Activated CD4-positive, alpha-beta T cell treated with anti-CD3 and anti-CD28 coated beads for 24 hours (primary cell): ENCODE measurements around the gene LGALS9.
"Not testable (repeated sequence)": the region's sequence is repeated elsewhere in the genome, so short reads cannot be mapped to it uniquely, and the experiment has no call there.

Experiments used
- DNase-seq, 2 donors: peaks; one replicate each; pipeline ENCODE4 v3.0.0-alpha.2; 2020; ENCODE audit warnings: low read depth in 2 of 2

Gene LGALS9

GRCh38 chr17:27629260-27629659 lies 1.7 kb upstream of the LGALS9 start:
- DNase-seq = not testable (repeated sequence)

DNA sequence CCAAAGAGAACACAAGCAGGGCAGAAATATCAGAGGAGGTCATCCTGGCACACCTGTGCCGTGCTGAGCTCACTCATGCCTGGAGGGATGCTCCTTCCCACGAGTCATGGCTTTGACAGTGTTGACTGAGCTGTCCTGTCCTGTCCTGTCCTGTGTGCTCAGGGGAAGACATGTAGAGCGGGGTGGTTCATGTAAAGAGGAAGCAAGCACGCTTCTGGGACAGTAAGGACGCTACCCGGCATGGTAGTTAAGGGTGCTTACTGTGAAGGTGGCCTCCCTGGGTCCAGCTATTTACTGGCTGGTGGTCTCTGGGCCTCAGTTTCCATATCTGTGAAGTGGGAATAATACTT lies 398 bp downstream of the LGALS9 start:
- no peak for DNase-seq

- DNase-seq = no peak
Observed at GRCh38 chr17:27631897-27632725, 1.1 kb downstream of the LGALS9 start.

DNA sequence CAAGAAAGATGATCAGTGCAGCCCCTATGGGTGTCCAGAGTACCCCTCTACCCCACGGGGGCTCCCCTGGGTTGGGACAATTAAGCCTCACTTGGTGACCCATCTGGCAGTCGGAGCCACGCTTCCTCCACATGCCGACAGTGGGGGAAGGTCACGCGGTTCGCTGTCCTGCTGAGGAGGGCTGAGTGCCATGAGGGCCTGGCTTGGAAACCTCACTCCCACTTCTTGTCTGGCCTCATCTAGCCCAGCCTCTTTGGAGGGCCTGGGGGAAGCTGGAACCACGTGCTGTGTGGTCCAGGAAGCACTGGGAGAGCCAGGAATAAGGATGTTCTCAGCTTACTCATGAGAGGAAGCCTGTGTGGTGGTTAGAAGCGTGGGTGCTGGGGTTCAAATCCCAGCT lies 1.8 kb downstream of the LGALS9 start:
- DNase-seq = not testable (repeated sequence)

DNA sequence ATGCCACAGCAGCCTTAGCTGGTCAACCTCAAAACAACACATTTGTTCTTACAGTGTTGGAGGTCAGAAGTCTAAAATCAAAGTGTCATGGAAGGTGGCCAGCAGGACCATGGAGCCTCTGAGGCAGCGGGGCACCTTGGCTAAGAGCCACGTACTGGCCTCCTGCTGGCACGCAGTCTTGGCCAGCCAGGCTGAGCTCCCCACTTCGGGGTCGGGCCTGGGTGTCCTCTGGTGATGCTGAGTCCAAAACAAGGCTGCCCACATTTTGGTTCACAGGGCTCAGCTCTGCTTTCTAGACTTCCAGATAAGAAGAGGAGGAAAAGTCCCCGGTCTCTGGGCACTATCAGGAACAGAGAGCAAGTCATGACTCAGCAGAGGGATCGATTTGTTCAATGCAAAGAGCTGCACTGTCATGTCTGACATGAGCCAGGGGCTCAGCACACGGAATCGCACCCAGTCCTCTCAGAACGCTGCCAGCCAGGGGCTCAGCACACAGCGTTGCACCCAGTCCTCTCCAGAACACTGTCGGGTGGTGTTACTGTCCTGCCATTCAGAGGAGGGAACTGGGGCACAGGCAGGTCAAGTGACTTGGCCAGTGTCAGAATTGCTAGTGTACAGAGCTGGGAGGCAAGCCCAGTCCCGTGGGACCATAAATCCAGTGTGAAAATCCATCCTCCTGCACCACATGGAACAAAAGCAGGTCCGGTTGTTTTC lies 2.5 kb downstream of the LGALS9 start:
- no peak for DNase-seq

- DNase-seq = no peak
Observed at GRCh38 chr17:27634026-27634335, 3.0 kb downstream of the LGALS9 start.

DNA sequence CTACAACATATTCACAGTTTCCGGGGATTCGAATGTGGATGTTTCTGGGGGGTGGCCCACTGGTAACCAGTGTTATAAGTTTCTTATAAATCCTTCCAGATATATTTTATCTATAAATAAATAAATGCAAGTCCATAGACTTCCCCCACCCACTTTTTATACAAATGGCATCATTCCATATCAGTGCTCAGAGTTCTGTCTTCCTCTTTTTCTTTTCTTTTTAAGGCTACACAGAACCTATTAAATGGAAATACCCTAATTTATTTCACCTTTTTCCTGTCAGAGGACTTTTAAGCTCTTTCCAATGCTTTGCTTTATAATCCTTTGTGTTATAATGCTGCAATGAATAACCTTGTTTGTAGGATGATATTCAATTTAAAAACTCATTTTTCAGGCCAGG lies 3.8 kb downstream of the LGALS9 start:
- DNase-seq = no peak

DNA sequence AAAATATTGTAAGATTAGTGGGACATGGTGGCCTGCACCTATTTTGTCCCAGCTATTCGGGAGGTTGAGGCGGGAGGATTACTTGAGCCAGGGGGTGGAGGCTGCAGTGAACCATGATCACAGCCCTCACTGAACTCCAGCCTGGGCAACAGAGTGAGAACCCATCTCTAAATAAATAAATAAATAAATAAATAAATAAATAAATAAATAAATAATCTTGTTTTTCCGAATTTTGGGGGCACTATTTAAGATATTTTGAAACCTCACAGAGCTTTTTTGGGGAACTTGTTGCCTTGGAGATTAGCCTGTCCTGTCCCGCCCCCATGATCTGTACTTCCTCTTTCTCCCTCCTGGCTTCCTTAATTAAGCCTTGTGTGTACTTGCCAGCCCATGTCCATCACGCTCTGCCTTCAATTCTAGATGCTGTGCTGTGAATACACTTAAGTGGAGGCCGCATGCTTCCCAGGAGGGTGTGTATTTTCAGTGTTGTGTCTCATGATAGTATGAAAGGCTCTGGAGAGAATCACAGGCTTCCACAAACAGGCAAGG lies 4.4 kb downstream of the LGALS9 start:
- DNase-seq = no peak

DNA sequence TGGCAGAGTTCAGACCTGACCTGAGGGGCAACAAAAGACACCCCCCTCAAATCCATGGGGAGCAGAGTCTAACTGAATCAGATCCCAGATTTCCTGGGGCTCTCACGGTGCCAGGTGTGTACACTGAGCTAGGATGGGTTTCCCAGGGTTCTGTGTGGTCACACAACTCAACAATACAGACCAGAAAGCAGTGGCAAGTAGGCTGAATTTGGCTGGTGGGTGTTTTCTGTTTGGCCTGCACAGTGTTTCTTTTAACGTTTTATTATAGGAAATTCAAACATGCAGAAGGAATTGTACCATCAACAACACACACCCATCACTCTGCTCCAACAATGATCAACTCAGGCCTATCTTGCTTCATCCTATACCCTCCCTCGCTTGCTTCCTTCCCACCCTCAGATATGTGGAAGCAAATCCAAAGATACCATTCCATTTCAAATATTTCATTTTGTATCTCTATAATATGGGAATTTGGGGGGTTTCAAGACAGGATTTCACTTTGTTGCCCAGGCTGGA lies 5.1 kb downstream of the LGALS9 start:
- DNase-seq = not testable (repeated sequence)

DNA sequence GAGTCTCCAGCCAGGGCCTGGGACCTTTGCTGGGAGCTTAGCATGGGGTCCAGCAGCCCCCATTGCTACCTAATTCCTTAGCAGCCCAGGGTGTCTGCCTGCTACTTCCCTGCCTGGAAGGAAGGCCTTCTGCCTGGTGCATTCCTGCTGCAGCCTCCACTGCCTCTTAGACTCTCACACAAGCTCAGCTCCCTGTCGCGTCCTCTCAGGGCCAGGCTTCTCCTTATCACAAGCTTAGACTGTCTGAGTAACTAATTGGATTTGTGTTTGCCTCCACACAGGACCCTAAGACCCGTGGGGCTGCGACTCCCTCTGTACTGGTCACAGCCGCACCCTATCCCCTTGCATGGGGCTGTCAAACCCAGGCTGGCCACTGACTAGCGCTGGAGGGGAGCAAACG lies 6.8 kb downstream of the LGALS9 start:
- not testable (repeated sequence) for DNase-seq

- DNase-seq = not testable (repeated sequence)
Observed at GRCh38 chr17:27638415-27638914, 7.5 kb downstream of the LGALS9 start.

- no peak for DNase-seq
Observed at GRCh38 chr17:27640790-27641189, 9.8 kb downstream of the LGALS9 start.

- DNase-seq = no peak
Observed at GRCh38 chr17:27644586-27644985, 13.6 kb downstream of the LGALS9 start.

DNA sequence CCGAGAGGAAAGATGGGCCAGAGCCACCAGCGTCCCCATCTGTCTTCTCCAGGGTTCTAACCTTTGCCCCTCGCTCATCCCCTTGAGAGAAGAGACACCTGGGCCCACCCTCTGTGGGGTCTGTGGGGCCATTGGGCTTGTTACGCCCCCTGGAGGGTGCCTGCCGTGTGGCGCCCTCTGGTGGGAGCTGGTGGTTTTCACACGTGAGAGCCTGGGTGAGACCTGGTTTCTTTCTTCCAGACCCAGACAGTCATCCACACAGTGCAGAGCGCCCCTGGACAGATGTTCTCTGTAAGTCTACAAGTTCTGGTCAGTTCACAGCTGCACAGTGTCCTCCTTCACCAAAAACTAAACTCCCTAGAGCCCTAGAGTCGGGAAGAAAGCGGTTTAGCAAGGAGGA lies 14.6 kb downstream of the LGALS9 start:
- DNase-seq = not testable (repeated sequence)

DNA sequence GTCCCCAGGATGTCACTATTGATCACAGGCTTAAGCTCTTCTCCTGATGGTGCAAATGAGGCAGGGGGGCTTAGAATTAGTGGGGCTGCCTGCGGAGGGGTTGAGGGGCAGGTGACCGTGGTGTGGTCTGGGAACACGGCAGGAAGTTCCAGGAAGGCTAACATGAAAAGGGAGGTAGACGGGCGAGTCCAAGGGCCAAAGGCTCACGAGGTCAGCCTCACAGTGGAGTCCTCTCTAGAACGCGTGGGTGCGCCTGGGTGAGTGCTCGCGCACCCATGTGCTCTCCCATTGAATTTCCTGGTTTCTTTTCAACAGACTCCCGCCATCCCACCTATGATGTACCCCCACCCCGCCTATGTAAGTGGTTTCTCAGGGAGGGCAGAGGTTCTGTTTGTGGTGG lies 15.2 kb downstream of the LGALS9 start:
- DNase-seq = no peak

- DNase-seq = no peak
Observed at GRCh38 chr17:27647765-27648164, 16.8 kb downstream of the LGALS9 start.

DNA sequence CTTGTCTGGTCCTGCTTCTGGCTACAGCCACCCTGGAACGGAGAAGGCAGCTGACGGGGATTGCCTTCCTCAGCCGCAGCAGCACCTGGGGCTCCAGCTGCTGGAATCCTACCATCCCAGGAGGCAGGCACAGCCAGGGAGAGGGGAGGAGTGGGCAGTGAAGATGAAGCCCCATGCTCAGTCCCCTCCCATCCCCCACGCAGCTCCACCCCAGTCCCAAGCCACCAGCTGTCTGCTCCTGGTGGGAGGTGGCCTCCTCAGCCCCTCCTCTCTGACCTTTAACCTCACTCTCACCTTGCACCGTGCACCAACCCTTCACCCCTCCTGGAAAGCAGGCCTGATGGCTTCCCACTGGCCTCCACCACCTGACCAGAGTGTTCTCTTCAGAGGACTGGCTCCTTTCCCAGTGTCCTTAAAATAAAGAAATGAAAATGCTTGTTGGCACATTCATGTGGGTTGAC lies 18.2 kb downstream of the LGALS9 start:
- not testable (repeated sequence) for DNase-seq

- DNase-seq = no peak
Observed at GRCh38 chr17:27649929-27650328, 18.9 kb downstream of the LGALS9 start.

DNA sequence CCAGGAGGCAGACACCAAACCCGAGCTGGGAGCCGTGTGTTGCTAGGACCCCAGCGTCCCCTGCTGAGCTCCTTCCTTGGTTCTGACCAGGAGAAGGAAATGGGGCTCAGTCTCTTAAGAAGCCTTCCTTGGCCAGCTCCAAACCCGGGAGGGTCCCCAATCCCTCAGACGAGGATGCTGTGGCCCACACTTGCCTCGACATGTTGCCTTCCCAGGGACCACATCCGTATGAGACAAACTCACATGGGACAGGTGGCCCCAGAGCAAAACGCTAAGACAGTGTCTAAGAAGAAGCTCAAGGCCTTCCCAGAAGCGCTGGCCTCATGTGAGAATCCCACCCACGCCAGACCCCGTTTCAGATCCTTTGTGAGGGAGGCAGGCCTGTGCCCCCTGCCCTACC lies 19.8 kb downstream of the LGALS9 start:
- no peak for DNase-seq

DNA sequence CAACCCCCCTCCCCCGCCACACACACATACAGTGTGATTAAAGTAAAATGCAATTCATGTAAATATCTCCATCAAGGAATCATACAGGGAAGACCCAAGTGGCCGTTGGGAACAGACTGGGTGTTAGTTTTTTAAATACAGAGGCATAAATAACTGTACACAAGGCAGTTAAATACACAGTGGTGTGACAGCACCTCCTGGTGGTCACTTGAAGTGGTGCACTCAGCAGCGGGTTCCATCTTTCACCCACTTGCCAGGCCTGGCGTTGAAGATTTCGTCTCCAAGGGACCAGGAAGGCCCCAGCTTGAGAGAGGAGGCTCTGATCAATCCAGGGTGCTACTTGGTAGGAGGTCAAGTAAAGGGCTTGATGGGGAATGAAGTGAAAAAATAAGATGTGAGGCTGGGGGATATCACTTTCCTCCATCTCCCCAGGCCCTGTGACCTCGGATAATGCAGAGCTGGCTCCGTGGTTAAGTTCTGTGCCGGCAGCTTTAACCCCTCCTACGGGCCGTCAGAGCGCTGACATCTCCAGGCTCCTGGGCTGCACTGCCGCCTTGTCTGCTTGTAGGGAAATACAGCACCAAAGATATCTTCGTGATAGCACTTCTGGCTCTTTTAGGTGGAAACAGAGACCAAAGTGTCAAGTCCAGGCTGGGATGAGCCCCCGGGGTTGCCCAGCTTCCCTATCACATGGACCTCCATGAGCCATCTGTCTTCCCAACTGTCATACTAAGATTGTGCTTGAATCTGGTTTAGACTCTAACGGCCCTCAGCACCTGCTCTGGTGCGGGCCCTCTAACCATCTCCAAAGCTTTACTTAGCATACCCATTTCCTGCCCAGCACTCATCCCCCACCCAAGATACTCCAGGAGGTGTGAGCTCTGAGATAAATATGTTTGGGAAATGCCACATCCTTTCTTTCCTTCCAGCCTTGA lies 20.7 kb downstream of the LGALS9 start:
- DNase-seq = peak; percentile 56 to 68

DNA sequence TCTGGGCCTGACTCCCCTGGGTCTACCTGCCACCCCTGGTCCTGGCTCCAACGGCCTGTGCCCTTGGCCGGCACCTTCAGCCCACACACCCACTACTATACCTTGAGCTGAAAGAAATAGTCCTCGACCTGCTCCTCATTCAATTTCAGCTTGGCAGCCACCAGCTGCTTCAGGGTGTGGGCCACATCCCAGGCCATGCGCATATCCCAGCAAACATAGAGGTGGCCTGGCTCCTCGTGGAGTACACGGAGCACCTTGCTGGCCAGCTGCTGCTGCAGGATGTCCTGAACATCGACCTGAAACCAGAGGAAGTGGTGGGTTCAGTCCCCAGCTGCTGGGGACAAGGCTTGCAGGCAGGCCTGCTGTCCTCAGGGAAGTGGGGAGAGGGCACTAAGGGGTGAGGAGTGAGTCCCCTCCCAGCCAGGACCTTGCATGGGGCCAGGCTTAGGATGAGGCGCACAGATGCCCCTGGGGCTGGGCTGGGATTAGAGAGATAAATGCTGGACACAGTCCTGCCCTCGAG lies 22.5 kb downstream of the LGALS9 start:
- not testable (repeated sequence) for DNase-seq
